Endothelial cell of umbilical vein (primary cell): ENCODE data around the gene MCM3. TPM values are rescaled to one million over a fixed set of nuclear protein-coding genes. Genes with fewer than 3 reads are reported as not detected.

ENCODE experiments used
- BruUV-seq: library from RNA; stranded (reverse); fragments of 400-500 nt; replicated peaks from 2 replicates; lab custom pipeline; 2021; lab: Mats Ljungman, UMichigan
- CTCF ChIA-PET: fragments of 300-600, 350-600 bp; sonication (Branson Sonifier 250); formaldehyde crosslinking; loops from one replicate; lab custom pipeline; 2021; ENCODE audit warnings: antibody characterized with exemption, inconsistent platforms; lab: Charles Lee
- POLR2A ChIA-PET: fragments of 300-600, 350-600 bp; sonication (Branson Sonifier 250); formaldehyde crosslinking; loops from one replicate; lab custom pipeline; 2021; ENCODE audit warnings: antibody characterized with exemption, inconsistent platforms; lab: Charles Lee
- DNase-seq: peaks from one replicate; pipeline ENCODE4 v3.0.0-alpha.2; 2011; ENCODE audit warnings: low read depth, low spot score
- FAIRE-seq: peaks from 2 replicates; lab custom pipeline; 2011; peaks lifted over from hg19 to GRCh38; lab: Jason Lieb, UNC
- H2AFZ ChIP-seq: 2 replicates; pipeline ENCODE4 v1.6.0; 2012; ENCODE audit warnings: low read depth, low read length, control low read depth, inconsistent platforms
- H3K27ac ChIP-seq: 2 replicates; pipeline ENCODE4 v1.5.1; 2011; ENCODE audit warnings: low read depth, mild to moderate bottlenecking, control low read depth, low read length, moderate library complexity; ENCODE audit not compliant: insufficient read depth
- H3K27me3 ChIP-seq, 2 experiments: 2 replicates each; pipeline versions ENCODE4 v1.6.0 to v1.6.1; 2011; ENCODE audit warnings: low read length in 2 of 2, mixed read lengths in 1 of 2; ENCODE audit not compliant: control insufficient read depth in 2 of 2, insufficient read depth in 2 of 2
- H3K36me3 ChIP-seq, 2 experiments: 2 replicates in 1 of 2; 3 replicates in 1 of 2; pipeline ENCODE4 v1.5.1; 2011; ENCODE audit warnings: low read length in 2 of 2, mild to moderate bottlenecking in 1 of 2, moderate library complexity in 1 of 2; ENCODE audit not compliant: control insufficient read depth in 2 of 2, insufficient read depth in 2 of 2; ENCODE audit errors: extremely low read depth in 1 of 2
- H3K4me1 ChIP-seq: 3 replicates; pipeline ENCODE4 v1.5.1; 2011; ENCODE audit warnings: mild to moderate bottlenecking, low read length; ENCODE audit not compliant: control insufficient read depth, insufficient read depth; ENCODE audit errors: extremely low read depth
- H3K4me2 ChIP-seq: 2 replicates; pipeline ENCODE4 v1.6.1; 2011; ENCODE audit warnings: low read length, control low read depth, mixed read lengths; ENCODE audit not compliant: insufficient read depth
- H3K4me3 ChIP-seq, 3 experiments: fragments of 200-600 bp in 1 of 3; sonication (generic), shearing (Covaris generic) in 1 of 3; replicated peaks in 1 of 3; 2 replicates each; pipeline ENCODE4 v1.5.1; 2011 to 2016; ENCODE audit warnings: control low read depth in 3 of 3, low read length in 3 of 3, mild to moderate bottlenecking in 2 of 3, inconsistent platforms in 1 of 3, low read depth in 1 of 3, moderate library complexity in 1 of 3; ENCODE audit not compliant: insufficient read depth in 1 of 3
- H3K79me2 ChIP-seq: 2 replicates; pipeline ENCODE4 v1.6.0; 2012; ENCODE audit warnings: low read length, inconsistent platforms; ENCODE audit not compliant: control insufficient read depth, insufficient read depth
- H3K9ac ChIP-seq: replicated peaks from 2 replicates; pipeline ENCODE3; 2011; ENCODE audit warnings: low read length, control low read depth; ENCODE audit not compliant: insufficient read depth; ENCODE audit errors: extremely low read depth
- H3K9me1 ChIP-seq: replicated peaks from 3 replicates; pipeline ENCODE4 v1.6.0; 2011; ENCODE audit warnings: mild to moderate bottlenecking, low read length; ENCODE audit not compliant: control insufficient read depth, insufficient read depth; ENCODE audit errors: extremely low read depth
- H3K9me3 ChIP-seq: replicated peaks from 2 replicates; pipeline ENCODE4 v1.5.1; 2012; ENCODE audit warnings: low read length, inconsistent platforms; ENCODE audit not compliant: control insufficient read depth, insufficient read depth
- H4K20me1 ChIP-seq: replicated peaks from 2 replicates; pipeline ENCODE3; 2011; ENCODE audit warnings: mild to moderate bottlenecking, low read length; ENCODE audit not compliant: control insufficient read depth, insufficient read depth; ENCODE audit errors: extremely low read depth
- EZH2 ChIP-seq: IDR thresholded peaks from 2 replicates; pipeline ENCODE4 v1.6.1; 2012; ENCODE audit warnings: borderline replicate concordance, low read depth, mild to moderate bottlenecking, moderate library complexity, low read length, inconsistent platforms; ENCODE audit not compliant: severe bottlenecking
- FOS ChIP-seq: IDR thresholded peaks from 2 replicates; pipeline ENCODE4 v1.6.1; 2011; ENCODE audit warnings: mild to moderate bottlenecking, low read length, moderate library complexity, borderline replicate concordance; ENCODE audit not compliant: insufficient read depth
- GATA2 ChIP-seq: IDR thresholded peaks from 2 replicates; pipeline ENCODE4 v1.7.0; 2011; ENCODE audit warnings: low read depth, mild to moderate bottlenecking, moderate library complexity, mixed read lengths, low read length; ENCODE audit not compliant: insufficient read length, insufficient read depth
- JUN ChIP-seq: IDR thresholded peaks from 2 replicates; pipeline ENCODE4 v1.6.1; 2011; ENCODE audit warnings: borderline replicate concordance, low read depth; ENCODE audit not compliant: insufficient read length, insufficient read depth
- MYC ChIP-seq: IDR thresholded peaks from one replicate; pipeline ENCODE4 v1.6.1; 2011; ENCODE audit warnings: mild to moderate bottlenecking, low read depth, low read length
- POLR2A ChIP-seq: IDR thresholded peaks from 2 replicates; pipeline ENCODE4 v1.6.1; 2012; ENCODE audit warnings: low read depth, mild to moderate bottlenecking, control low read depth, low read length
- POLR2AphosphoS5 ChIP-seq: IDR thresholded peaks from 2 replicates; pipeline ENCODE4 v1.6.1; 2012; ENCODE audit warnings: low read depth, mild to moderate bottlenecking, control low read depth, low read length, moderate library complexity; ENCODE audit not compliant: insufficient read depth
- dilution Hi-C: fragments of 300-500 bp; cut with MboI; formaldehyde crosslinking; loops from one replicate; pipeline ENCODE4 v1.15.0; 2019; ENCODE audit warnings: low sequenced_read_pairs; ENCODE audit not compliant: extremely low pct_ligation_motif_present
- intact Hi-C: fragments of 100-400 bp; cut with micrococcal nuclease; formaldehyde crosslinking; loops from one replicate; pipeline ENCODE4 v1.10.0; 2022
- polyA plus RNA-seq, 4 experiments: library from polyadenylated mRNA; depleted of rRNA in 3 of 4; stranded (reverse) in 3 of 4; unstranded in 1 of 4; fragments of >200 nt; gene quantifications; 2 replicates each; pipeline versions ENCODE4 v1.2.1 to v1.2.3, GENCODE V29; 2011 to 2012; ENCODE audit warnings: missing spikeins in 1 of 4
- total RNA-seq: library from RNA; stranded (reverse); gene quantifications from 2 replicates; pipeline ENCODE4 v1.2.3, GENCODE V29; 2021
- TF ChIP-seq, protein P1 (sequence below): IDR thresholded peaks from 2 replicates; pipeline ENCODE4 v1.6.1; 2011; ENCODE audit not compliant: insufficient read depth, insufficient read length
- TF ChIP-seq, protein P2 (sequence below), 2 donors: IDR thresholded peaks; 1 replicate in 1 of 2; 2 replicates in 1 of 2; pipeline ENCODE4 v1.5.1; 2011; ENCODE audit warnings: low read length in 2 of 2, mild to moderate bottlenecking in 2 of 2, moderate library complexity in 2 of 2, control low read depth in 1 of 2, inconsistent platforms in 1 of 2, low read depth in 1 of 2; ENCODE audit not compliant: insufficient read depth in 1 of 2; ENCODE audit errors: extremely low read depth in 1 of 2

MCM3 gene
- total and polyA plus RNA-seq, 2 donors (not counting 3 experiments of a cell fraction or from before 2014, with no cell fraction given): 57.2 to 81.6 TPM

DNA sequence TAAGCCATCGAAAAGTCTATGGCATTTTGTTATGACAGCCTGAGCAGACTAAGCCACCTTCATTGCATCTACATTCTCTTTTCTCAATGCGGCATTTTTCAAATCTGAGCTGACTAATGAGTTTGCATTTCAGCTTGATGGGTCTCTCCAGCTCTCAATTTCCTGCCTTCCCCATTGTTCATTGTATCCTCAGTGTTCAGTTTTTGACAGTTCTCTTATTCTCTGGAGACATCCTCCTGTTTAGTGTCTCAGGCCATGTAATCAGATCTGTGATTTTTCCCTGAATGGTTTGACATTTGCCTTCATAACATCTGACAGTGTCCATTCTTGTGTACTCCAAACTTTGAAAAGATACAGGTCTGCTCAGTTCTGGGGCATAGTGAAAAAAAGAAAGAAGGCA, 27.9 kb upstream of the MCM3 start:
- peaks cover 5% of the 10 kb centered on the region for H3K4me1 ChIP-seq
- no peaks in the 10 kb centered on the region for H3K9me3 ChIP-seq
- no peaks in the 10 kb centered on the region for H3K36me3 ChIP-seq
- ChIA-PET POLR2A (no interaction called here), CTCF (interaction anchor here (0.6 to 1.6 kb wide), 3 partner anchors 9 to 95 kb away, joined by 3 to 4 read pairs (median 3); no protein-coding TSS in a partner anchor)
- no peak overlapping the region for H2AFZ ChIP-seq
- peak; percentile 18 for FAIRE-seq
- H3K79me2 ChIP-seq: no peaks in the 10 kb centered on the region
- H4K20me1 ChIP-seq: no peaks in the 10 kb centered on the region
- H3K4me2 ChIP-seq: no peak overlapping the region
- BruUV-seq: no TSS peak
- intact Hi-C loops: no loop called here
- no peak for TF ChIP-seq EZH2
- TF ChIP-seq MYC: no peak
- no peak for TF ChIP-seq POLR2A
- TF ChIP-seq FOS: no peak
- TF ChIP-seq JUN: no peak
- no peak for TF ChIP-seq GATA2
- TF ChIP-seq, protein P1, sequence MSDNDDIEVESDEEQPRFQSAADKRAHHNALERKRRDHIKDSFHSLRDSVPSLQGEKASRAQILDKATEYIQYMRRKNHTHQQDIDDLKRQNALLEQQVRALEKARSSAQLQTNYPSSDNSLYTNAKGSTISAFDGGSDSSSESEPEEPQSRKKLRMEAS: no peak
- TF ChIP-seq, protein P2, sequence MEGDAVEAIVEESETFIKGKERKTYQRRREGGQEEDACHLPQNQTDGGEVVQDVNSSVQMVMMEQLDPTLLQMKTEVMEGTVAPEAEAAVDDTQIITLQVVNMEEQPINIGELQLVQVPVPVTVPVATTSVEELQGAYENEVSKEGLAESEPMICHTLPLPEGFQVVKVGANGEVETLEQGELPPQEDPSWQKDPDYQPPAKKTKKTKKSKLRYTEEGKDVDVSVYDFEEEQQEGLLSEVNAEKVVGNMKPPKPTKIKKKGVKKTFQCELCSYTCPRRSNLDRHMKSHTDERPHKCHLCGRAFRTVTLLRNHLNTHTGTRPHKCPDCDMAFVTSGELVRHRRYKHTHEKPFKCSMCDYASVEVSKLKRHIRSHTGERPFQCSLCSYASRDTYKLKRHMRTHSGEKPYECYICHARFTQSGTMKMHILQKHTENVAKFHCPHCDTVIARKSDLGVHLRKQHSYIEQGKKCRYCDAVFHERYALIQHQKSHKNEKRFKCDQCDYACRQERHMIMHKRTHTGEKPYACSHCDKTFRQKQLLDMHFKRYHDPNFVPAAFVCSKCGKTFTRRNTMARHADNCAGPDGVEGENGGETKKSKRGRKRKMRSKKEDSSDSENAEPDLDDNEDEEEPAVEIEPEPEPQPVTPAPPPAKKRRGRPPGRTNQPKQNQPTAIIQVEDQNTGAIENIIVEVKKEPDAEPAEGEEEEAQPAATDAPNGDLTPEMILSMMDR (IDR thresholded peaks at IDR 0.05; ENCODE audit: extremely low read depth in 1 of 2, insufficient read depth in 1 of 2, low read depth in 1 of 2, low read length in 2 of 2): no peak
- no peak for TF ChIP-seq POLR2AphosphoS5
- H3K27ac ChIP-seq: no peak overlapping the region
- dilution Hi-C loops: no loop called here
- no peak for DNase-seq
- H3K27me3 ChIP-seq: no peaks in the 10 kb centered on the region
- H3K9me1 ChIP-seq: no peaks in the 10 kb centered on the region
- H3K4me3 ChIP-seq: no peak overlapping the region
- no peak overlapping the region for H3K9ac ChIP-seq
